NCI-H2171 (cell line): Measurements from ENCODE around the gene CYP26B1.

Experiments used
- DNase-seq: peaks from one replicate; lab custom pipeline; 2025; lab: John Stamatoyannopoulos, UW

Gene CYP26B1

DNA sequence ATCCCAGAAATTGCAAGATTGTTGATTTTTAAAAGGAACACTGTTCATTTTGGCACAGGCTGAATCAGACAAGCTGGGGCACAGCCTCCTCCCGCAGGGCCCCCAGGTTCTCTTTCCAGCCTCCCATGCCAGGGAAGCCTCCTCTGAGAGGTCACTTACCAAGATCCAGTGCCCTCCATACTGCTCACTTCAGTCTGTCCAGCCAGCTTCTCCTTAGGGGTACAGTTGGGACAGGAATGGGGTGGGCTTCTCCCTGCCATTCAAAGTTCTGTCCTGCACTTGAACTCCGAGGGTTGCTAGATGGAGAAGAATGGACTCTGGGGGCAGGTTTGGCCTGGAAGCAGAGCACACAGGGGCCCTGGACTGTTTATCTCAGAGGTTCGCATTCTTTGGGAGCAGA lies 7.5 kb upstream of the CYP26B1 start:
- no peak for DNase-seq

GRCh38 chr2:72154386-72154975 lies 6.8 kb upstream of the CYP26B1 start:
- DNase-seq = no peak

DNA sequence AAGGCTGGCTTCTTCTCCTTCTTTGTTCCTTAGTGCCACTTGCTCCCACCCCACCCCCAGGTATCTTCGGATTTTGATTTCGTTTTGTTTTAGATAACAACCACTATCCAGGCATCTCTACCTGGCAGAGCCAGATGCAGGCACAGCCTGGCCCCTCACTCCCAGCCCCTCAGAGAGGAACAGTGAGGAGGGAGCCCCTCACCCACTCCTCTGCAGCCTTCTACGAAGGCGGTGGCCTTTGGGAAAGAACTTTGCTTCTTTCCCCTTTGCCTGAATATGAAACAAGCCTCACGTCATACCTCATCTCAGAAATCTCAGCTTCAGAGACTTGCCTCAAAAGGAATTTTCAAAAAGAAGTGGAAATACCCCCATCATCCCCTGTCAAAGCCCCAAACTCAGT lies 6.3 kb upstream of the CYP26B1 start:
- no peak for DNase-seq

DNA sequence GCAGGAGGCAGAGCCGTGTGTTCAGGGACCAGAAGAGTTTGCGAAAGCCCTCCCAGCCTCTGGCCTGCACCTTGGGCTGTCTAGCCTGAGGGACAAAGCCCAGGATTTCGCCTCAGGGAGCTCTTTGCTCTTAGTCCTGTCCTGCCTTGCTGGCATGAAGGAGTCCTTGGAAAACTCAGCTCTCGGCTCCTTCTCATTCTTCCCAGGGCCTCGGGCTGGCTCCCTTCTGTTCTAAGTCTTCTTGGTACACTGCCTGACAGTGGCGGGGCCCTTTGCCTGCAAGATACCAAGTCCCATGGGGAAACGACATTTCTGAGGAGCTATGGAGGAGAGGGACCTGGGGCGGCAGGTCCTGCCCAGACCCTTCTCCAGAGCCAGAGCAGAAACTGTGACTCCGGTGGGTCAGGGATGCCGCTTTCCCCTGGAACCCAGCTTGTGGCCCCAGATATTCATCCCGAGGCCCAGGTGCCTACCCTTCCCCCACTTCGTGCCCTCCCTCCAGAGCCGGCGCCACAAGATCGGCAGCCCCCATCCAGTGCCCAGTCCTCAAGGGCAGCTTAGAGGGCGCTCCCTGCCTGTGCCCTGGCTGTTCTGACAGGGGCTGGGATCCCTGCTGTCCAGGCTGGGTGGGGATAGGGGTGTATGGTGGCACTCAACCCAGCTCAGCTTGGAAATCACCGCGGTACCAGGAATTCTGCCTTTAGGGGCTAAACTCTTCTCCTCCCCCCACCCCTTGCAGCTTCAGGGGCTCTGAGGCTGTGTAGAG lies 5.5 kb upstream of the CYP26B1 start:
- no peak for DNase-seq

- DNase-seq = no peak
These were observed 3.2 kb upstream of the CYP26B1 start for GRCh38 chr2:72150861-72151356.

DNA sequence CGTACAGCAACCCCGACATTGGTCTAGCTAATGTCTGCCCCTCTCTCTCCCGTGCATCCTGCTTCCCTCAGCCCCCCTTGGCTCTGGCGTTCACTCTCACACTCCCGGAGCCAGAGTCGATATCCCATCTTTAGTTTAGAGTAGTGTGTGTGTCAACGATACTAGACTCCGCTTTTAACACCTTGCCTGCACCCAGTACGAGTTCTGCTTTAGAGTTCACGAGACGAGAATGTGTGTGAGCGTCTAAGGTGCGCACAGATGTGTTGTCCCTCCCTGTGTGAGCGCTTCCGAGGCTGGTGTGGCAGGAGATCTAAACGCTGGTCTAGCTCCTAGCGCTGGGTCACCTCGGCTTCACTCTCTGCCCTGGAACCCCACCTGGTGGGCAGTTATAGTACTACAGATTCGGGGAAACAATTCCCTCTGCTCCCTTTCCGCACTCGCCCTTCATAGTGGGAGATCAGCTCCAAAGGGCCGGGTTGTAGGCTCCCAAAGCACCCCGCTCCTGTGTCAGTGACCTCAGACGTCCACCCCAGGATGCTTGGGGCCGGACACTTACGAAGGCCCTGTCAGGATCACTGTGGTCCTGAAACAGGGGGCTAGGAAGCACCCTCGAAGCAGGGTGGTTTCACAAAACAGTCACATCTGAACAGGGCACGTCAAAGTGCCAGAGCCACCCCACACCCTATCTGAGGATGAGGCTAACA lies 2.6 kb upstream of the CYP26B1 start:
- DNase-seq = peak; percentile 58

GRCh38 chr2:72149556-72150156 lies 2.0 kb upstream of the CYP26B1 start:
- DNase-seq = no peak

- peak; percentile 23 for DNase-seq
These were observed 1.3 kb upstream of the CYP26B1 start for GRCh38 chr2:72148837-72149555.

DNA sequence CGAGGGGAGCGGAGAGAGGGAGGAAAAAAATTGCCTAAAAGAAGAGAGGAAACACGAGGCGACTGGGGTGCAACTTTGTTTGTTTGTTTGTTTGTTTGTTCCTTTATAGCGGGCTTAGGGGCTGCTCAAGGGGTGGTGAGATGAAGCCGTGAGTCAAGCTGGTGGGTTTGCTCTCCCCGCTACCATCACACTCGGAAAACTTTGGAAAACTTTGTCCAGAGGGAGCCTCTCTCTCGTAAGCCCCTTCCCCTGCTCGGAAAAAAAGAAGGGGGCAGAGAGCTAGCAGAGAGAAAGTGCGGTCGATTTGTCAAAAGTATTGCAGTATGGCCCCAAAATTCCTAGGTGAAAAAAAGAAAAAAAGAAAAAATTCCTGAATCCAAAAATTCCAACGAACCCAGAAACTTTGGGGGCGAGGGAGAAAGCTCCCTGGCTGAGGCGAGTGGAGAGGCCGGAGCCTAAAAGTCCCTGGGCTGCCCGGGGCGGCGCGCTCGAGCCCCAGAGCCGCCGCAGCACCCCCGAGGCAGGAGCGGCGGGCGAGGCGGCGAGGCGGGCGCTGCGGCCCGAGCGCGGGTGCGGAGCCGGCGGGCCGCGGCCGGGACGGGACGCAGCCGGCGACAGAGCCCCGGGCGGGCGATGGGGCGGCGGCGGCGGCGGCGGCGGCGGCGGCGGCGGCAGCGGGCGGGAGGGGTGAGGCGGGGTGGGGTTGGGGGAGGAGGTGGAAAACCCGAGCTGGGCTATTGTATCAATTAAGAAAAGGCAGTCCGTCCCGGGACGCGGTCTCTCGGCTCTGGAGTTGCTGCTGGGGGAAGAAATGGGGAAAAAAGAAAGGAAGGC lies 558 bp upstream of the CYP26B1 start:
- DNase-seq = no peak

- DNase-seq = no peak
These were observed 1.0 kb downstream of the CYP26B1 start for GRCh38 chr2:72146347-72147302.

DNA sequence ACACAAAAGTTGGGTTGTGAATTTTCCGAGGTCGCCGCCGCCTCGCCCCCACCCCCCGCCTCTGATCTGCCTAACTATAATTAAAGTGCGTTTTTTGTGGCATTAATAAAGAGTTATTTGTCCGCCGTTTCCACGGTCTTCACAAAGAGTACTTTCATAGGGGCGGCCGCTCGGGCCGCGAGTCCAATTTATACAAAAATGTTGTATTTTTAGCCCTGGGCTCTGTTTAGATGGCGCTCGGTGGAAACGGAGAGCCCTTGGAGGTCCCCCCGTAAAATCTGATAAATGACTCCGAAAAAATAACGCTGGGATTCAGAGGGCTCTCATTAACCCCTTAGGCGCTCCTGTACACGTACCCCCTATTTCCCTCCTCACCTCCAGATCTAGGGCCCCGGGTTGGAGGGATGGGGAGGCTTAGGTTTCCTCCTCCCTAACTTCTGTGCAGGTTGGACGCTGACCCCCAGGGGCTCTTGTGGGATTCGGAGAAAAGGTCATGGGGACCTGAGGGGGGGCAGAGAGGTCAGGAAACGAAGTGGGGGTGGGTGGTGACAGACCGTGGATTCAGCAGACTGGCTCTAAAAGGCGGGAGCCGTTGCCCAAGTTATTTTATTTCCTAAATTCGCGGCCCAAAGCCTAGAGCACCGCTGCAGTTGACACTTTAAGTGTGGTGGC lies 1.9 kb downstream of the CYP26B1 start:
- DNase-seq = no peak

GRCh38 chr2:72145289-72145657 lies 2.4 kb downstream of the CYP26B1 start:
- peak; percentile 68 for DNase-seq

GRCh38 chr2:72144632-72145288 lies 2.9 kb downstream of the CYP26B1 start:
- peak; percentile 73 for DNase-seq

- no peak for DNase-seq
These were observed 3.4 kb downstream of the CYP26B1 start for GRCh38 chr2:72144274-72144631.

DNA sequence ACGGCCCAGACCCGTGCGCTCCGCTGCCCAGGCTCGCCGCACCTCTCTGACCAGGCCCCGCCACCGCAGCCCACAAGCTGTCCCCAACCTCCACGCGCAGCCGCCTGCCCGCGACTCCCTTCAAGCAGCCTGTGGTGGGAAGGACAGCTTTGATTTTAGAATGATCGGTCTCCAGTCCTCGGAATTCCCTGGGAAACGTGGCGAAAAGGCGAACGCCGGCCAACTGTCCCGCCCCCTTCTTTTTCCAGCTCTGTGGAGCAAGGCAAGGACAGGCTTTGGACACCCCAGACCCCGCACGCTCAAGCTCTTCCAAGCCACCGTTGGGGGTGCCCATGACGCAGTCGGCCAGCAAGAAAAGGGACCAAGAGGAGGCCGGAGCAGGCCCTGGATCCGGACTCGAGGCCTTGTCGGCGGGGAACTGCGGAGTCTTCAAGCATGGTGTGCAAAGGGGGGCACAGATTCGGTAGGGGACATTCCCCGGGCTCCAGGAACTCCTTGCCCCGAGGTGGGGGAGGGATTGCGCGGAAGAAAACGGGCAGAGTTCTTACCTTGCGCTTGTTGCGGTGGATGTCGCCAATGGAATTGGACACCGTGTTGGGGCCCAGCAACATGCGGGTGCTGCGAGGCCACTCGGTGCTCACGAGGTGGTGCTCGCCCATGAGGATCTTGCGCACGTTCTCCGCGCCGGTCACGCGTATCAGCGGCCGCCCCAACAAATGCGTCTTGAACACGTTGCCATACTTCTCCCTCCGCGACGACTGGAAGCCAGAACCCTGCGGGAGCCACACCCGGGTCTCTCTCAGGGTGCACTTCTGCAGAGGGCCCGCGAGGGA lies 4.0 kb downstream of the CYP26B1 start:
- no peak for DNase-seq

DNA sequence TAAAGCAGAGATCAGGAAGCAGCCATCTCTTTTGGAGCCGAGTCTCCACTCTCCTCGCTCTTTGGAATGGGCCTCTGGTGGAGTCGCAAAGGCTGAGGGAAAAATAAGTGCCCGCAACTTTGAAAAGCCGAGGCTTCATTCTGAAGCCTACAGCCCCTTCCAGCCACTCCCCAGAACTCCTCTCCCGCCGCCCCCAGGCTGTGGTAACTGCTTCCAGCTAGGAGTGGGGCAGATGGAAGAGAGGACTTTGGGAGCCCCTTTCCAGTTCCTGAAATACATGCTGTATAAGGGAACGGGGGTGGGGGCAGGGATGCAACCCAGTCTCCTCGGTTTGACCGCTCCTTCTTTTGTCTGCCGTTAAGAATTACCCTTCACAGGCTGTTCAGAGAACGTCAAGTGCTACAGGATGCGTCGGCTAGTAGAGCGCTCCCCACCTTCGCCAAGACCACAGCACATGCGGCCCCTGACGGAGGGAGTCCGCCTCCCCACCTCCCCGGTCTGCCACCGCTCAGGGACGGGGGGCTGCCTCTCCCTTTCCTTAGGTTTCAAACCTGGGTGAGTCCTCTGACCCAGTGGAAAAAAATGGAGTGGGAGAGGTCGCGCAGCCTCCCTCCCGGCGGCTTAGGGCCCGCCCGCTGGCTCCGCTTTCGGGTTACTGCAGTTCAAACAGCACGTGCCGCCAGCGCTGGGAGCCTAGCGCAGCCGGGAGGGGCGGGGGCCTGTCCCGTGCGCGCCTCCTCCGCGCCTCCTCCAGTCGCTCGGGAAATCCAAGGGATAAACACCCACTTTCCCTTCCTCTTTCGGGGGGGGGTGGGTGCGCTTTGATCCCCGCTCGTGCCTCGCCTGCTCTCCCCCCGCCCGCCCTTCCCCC lies 4.9 kb downstream of the CYP26B1 start:
- no peak for DNase-seq

DNA sequence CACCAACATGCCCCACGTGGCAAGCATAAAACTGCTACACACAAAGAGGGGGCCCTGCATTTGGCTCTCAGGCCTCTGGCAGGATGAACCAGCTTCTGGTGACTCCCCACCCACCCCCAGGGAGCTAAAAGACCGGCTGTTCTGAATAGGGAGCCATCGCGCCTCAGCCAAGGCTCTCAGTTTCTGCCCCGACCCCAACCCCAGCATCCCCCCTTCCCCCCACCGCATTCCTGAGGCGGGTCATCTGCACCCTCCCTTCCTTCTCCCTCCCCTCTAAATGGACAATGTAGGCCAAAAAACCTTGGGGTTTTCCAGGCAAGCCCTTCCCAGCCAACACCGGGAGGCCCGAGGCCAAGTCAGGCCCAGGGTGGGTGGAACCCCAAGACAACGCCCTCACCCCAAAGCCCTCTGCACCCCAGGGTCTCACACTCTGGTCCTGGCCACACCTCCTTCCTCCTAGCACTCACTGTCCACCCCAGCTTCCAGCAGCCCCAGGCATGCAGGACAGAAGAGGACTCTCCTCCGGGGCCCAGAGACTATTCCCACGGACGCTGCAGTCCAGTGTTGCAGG lies 5.7 kb downstream of the CYP26B1 start:
- DNase-seq = no peak
